Upper lobe of left lung (tissue), 6 donors: ENCODE data around the gene PKD2. TPM values are rescaled to one million over a fixed set of nuclear protein-coding genes. Genes with fewer than 3 reads are reported as not detected.

Experiments used
- ATAC-seq, 2 donors: fragments of 200-7000 bp; cut with Tn5 transposase; one replicate each; pipeline ENCODE4 v1.9.1; 2022; ENCODE audit warnings: mild to moderate bottlenecking in 2 of 2, moderate library complexity in 2 of 2; ENCODE audit not compliant: low FRiP score in 2 of 2
- DNase-seq, 2 donors: peaks; one replicate each; pipeline ENCODE4 v3.0.0-alpha.2; 2019 to 2020
- H3K27ac ChIP-seq, 4 donors: fragments of 200-600 bp; sonication (generic); one replicate each; pipeline ENCODE4 v1.5.1; 2016 to 2019
- H3K27me3 ChIP-seq, 4 donors: fragments of 200-600 bp; sonication (generic); one replicate each; pipeline ENCODE4 v1.5.1; 2017 to 2019
- H3K36me3 ChIP-seq, 4 donors: fragments of 200-600 bp; sonication (generic); one replicate each; pipeline ENCODE4 v1.5.1; 2016 to 2019
- H3K4me1 ChIP-seq, 4 donors: fragments of 200-600 bp; sonication (generic); one replicate each; pipeline ENCODE4 v1.5.1; 2018 to 2019
- H3K4me3 ChIP-seq, 4 donors: fragments of 200-600 bp; sonication (generic); one replicate each; pipeline ENCODE4 v1.5.1; 2017 to 2019; ENCODE audit warnings: mild to moderate bottlenecking in 2 of 4, moderate library complexity in 1 of 4
- H3K9me3 ChIP-seq, 4 donors: fragments of 200-600 bp; sonication (generic); one replicate each; pipeline ENCODE4 v1.5.1; 2018 to 2019
- EP300 ChIP-seq, 4 donors: sonication (generic); formaldehyde crosslinking; IDR thresholded peaks; one replicate each; pipeline ENCODE4 v1.5.1; 2017; ENCODE audit warnings: antibody characterized with exemption in 4 of 4, control low read depth in 2 of 4
- POLR2A ChIP-seq, 4 donors: fragments of 450-650 bp; IDR thresholded peaks; one replicate each; pipeline ENCODE4 v1.5.1; 2016 to 2017; ENCODE audit warnings: antibody characterized with exemption in 4 of 4, mild to moderate bottlenecking in 2 of 4
- POLR2AphosphoS5 ChIP-seq, 2 donors: sonication (generic); formaldehyde crosslinking; IDR thresholded peaks; one replicate each; pipeline ENCODE4 v1.5.1; 2017; ENCODE audit warnings: antibody characterized with exemption in 2 of 2
- WGBS, 2 donors: methylation state at CpG; one replicate each; pipeline ENCODE4 v1.1.5; 2017 to 2018; 5-methylcytosine and 5-hydroxymethylcytosine counted together
- total RNA-seq, 6 donors: library from RNA; depleted of rRNA in 4 of 6; stranded (reverse); fragments of >200 nt in 4 of 6; gene quantifications; one replicate each; pipeline versions ENCODE4 v1.1.0 to v1.2.1, GENCODE V29; 2016 to 2021
- TF ChIP-seq, protein P1 (sequence below), 6 experiments: fragments of 450-650 bp in 4 of 6; fragments of 200-600 bp in 2 of 6; sonication (generic) in 2 of 6; IDR thresholded peaks; one replicate each; pipeline ENCODE4 v1.5.1; 2016 to 2019; ENCODE audit warnings: antibody characterized with exemption in 6 of 6
- donor health status: DM: no; HTN: no; CAD: no; lungs with moderate emphysema.
- donor health status: DM: no; HTN: yes; CAD: no; lungs with severe emphysema.

Gene PKD2
- total RNA-seq, 6 donors from 2014 or later, result 19.5 to 76.5 (median 32.5) TPM

DNA sequence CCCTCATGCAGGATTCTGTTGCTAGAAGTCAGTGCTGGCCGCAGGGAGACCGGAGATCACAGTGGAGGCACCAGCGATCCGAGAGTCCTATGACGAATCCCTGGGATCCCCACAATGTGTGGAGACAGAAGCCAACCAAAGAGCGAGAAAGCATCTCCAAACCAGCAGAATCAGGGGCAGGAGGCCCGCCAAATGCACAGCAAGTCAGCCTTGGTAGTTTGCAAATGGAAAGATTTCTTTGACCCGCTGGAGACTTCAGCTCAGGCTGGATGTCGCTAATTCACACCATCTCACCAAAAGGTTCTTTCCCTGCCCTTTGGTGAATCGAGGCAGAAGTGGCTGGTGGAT, 505 bp upstream of the PKD2 start:
- Histone ChIP-seq H3K27ac (peak overlapping the region; percentile 43 to 89 (median 78)), H3K27me3 (no peaks in the 10 kb centered on the region), H3K4me1 (peaks cover 11 to 43% (median 13%) of the 10 kb centered on the region in 4 donors), H3K36me3 (no peaks in the 10 kb centered on the region), H3K9me3 (no peaks in the 10 kb centered on the region), H3K4me3 (peak overlapping the region; percentile 19 to 97 (median 84))
- DNase-seq, result no peak
- WGBS, 2 donors, result 66 to 67% methylated on average over 8 to 10 of the region's 10 CpGs
- TF ChIP-seq EP300 (IDR thresholded peaks at IDR 0.05) (no peak), POLR2AphosphoS5 (IDR thresholded peaks at IDR 0.05) (no peak), POLR2A (IDR thresholded peaks at IDR 0.05) (no peak)
- TF ChIP-seq, protein P1, sequence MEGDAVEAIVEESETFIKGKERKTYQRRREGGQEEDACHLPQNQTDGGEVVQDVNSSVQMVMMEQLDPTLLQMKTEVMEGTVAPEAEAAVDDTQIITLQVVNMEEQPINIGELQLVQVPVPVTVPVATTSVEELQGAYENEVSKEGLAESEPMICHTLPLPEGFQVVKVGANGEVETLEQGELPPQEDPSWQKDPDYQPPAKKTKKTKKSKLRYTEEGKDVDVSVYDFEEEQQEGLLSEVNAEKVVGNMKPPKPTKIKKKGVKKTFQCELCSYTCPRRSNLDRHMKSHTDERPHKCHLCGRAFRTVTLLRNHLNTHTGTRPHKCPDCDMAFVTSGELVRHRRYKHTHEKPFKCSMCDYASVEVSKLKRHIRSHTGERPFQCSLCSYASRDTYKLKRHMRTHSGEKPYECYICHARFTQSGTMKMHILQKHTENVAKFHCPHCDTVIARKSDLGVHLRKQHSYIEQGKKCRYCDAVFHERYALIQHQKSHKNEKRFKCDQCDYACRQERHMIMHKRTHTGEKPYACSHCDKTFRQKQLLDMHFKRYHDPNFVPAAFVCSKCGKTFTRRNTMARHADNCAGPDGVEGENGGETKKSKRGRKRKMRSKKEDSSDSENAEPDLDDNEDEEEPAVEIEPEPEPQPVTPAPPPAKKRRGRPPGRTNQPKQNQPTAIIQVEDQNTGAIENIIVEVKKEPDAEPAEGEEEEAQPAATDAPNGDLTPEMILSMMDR (IDR thresholded peaks at IDR 0.05), result no peak
- no peak for ATAC-seq

DNA sequence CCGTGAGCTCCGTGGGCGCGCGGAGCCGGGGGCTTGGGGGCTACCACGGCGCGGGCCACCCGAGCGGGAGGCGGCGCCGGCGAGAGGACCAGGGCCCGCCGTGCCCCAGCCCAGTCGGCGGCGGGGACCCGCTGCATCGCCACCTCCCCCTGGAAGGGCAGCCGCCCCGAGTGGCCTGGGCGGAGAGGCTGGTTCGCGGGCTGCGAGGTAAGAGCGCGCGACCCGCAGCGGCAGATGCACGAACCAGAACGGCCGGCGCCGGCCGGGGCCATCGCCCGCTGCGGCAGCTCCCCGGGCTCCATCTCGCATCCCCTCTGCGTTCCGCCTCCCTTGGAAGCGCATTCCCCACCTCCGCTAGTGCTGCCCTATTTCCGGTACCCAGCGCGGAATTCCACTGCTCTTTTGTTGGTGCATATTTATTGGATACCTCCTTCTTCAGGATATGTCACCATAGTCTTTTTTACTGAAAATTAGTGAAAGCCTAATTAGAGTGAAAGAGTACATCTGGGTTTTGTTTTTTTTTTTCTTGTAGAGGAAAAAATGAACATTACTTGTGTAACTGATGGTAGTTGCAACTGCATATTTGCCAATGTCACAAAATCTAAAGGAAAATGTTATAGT, 797 bp downstream of the PKD2 start:
- 1% methylated on average over 24 to 38 of the region's 51 CpGs for WGBS, 2 donors
- Histone ChIP-seq H3K27ac (peak overlapping the region; percentile 58 to 89 (median 85)), H3K4me1 (peaks cover 11 to 55% (median 14%) of the 10 kb centered on the region in 4 donors), H3K9me3 (no peaks in the 10 kb centered on the region), H3K36me3 (no peaks in the 10 kb centered on the region), H3K27me3 (no peaks in the 10 kb centered on the region), H3K4me3 (peak overlapping the region; percentile 67 to 97 (median 84))
- TF ChIP-seq POLR2A (IDR thresholded peaks at IDR 0.05) (peak in 1 of 4 donors; percentile 17), EP300 (IDR thresholded peaks at IDR 0.05) (no peak)
- DNase-seq (peak in 1 of 2 donors; percentile 89), ATAC-seq (peak in 1 of 2 donors; percentile 49)

DNA sequence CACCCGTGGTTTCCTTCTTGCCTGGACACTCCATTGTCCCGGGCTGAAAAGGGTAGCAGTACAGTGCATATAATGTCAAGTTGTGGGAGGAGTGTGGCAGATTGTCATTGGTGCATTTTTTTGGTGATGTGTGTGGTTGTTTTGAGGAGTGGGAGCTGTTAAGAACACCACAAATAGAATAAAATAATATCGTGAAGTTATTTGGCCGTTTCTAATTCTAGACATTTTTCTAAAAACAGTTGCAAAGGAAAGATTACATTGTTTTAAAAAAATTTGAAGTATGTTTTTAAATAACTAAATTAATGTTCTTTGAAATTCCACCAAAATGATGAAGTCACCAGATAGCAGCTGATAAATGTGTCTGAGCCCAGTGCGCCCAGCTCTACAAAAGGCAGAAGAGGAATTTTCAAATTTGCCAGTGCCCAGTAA, 1.3 kb downstream of the PKD2 start:
- WGBS, 2 donors, result 19 to 22% methylated on average over 5 of the region's 5 CpGs
- Histone ChIP-seq H3K27me3 (no peaks in the 10 kb centered on the region), H3K36me3 (no peaks in the 10 kb centered on the region), H3K9me3 (no peaks in the 10 kb centered on the region), H3K27ac (peak overlapping the region; percentile 58 to 89 (median 85)), H3K4me1 (peaks cover 11 to 55% (median 15%) of the 10 kb centered on the region in 4 donors), H3K4me3 (peak overlapping the region; percentile 67 to 97 (median 84))
- ATAC-seq, result no peak
- no peak for DNase-seq
- TF ChIP-seq, protein P1 (IDR thresholded peaks at IDR 0.05), result no peak
- TF ChIP-seq POLR2AphosphoS5 (IDR thresholded peaks at IDR 0.05) (peak in 1 of 2 donors; percentile 8), EP300 (IDR thresholded peaks at IDR 0.05) (no peak)

DNA sequence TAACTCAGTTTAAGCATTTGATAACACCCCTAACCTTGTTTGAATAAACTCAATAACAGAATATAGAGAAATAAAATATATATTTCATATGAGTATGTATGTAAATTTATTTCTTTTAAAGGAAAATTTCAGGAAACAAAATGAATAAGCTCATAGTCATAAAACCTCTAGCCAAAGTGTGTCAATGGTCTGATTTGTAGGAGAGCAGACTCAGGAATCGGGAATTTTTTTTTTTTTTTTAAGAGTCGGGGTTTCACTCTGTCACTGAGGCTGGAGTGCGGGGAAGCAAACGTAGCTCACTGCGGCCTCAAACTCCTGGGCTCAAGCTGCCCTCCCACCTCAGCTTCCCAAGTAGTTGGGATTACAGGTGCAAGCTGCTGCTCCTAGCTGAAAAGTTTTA, 2.4 kb downstream of the PKD2 start:
- Histone ChIP-seq H3K27ac (no peak overlapping the region), H3K27me3 (no peaks in the 10 kb centered on the region), H3K9me3 (no peaks in the 10 kb centered on the region), H3K4me3 (no peak overlapping the region), H3K36me3 (no peaks in the 10 kb centered on the region), H3K4me1 (peaks cover 11 to 55% (median 15%) of the 10 kb centered on the region in 4 donors)
- TF ChIP-seq, protein P1 (IDR thresholded peaks at IDR 0.05), result no peak
- TF ChIP-seq POLR2AphosphoS5 (IDR thresholded peaks at IDR 0.05), result no peak
- no peak for TF ChIP-seq EP300 (IDR thresholded peaks at IDR 0.05)
- TF ChIP-seq POLR2A (IDR thresholded peaks at IDR 0.05), result no peak
- ATAC-seq (no peak), DNase-seq (no peak)
- WGBS, 2 donors, result 76 to 77% methylated on average over 5 of the region's 5 CpGs

DNA sequence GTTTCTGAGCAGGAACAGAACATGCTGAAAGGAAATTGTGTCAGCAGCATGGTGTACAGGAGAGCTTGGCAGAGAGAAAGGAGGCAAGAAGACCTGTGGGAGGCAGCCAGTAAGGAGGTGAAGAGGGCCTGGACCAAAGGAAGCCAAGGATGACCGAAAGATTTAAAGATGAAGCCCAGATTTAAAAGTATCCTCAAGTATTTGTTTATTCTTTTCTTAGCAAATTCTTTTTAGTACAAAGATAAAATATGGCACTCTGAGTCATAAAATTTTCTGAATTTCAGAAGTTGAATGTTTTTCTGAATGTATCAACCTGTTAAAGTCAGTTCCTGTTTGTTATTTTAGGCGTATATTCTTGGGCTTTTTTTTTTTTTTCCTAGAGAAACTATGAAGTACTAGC, 3.5 kb downstream of the PKD2 start:
- H3K9me3 ChIP-seq, result no peaks in the 10 kb centered on the region
- peaks cover 11 to 55% (median 15%) of the 10 kb centered on the region in 4 donors for H3K4me1 ChIP-seq
- 26 to 62% methylated on average over 2 of the region's 2 CpGs for WGBS, 2 donors
- no peaks in the 10 kb centered on the region for H3K36me3 ChIP-seq
- H3K27me3 ChIP-seq, result no peaks in the 10 kb centered on the region
- no peak for DNase-seq
- no peak for TF ChIP-seq EP300 (IDR thresholded peaks at IDR 0.05)
- TF ChIP-seq, protein P1 (IDR thresholded peaks at IDR 0.05), result no peak
- no peak for TF ChIP-seq POLR2AphosphoS5 (IDR thresholded peaks at IDR 0.05)
- no peak for TF ChIP-seq POLR2A (IDR thresholded peaks at IDR 0.05)
- peak overlapping the region in 1 of 4 donors; percentile 44 for H3K27ac ChIP-seq
- no peak for ATAC-seq
- no peak overlapping the region for H3K4me3 ChIP-seq
